ENCODE results near the gene TSHZ2. TPM values are rescaled to one million over a fixed set of nuclear protein-coding genes. Genes with fewer than 3 reads are reported as not detected.

Gene TSHZ2
- total and polyA plus RNA-seq, 2 donors (not counting 3 experiments of a cell fraction or from before 2014, with no cell fraction given), result not detected

GRCh38 chr20:53048387-53048786 lies 76.2 kb downstream of the TSHZ2 start:
- Histone ChIP-seq H3K4me1 (ENCODE audit: control insufficient read depth, extremely low read depth, insufficient read depth, low read length) (no peaks in the 10 kb centered on the region), H3K36me3 (ENCODE audit: control insufficient read depth in 2 of 2, extremely low read depth in 1 of 2, insufficient read depth in 2 of 2, low read length in 2 of 2) (no peaks in the 10 kb centered on the region), H3K4me3 (replicated peaks in 1 of 3; ENCODE audit: insufficient read depth in 1 of 3, low read depth in 1 of 3, low read length in 3 of 3) (no peak overlapping the region), H4K20me1 (replicated peaks; ENCODE audit: control insufficient read depth, extremely low read depth, insufficient read depth, low read length) (no peaks in the 10 kb centered on the region), H3K4me2 (ENCODE audit: insufficient read depth, low read length) (no peak overlapping the region), H2AFZ (ENCODE audit: low read depth, low read length) (no peak overlapping the region), H3K9ac (replicated peaks; ENCODE audit: extremely low read depth, insufficient read depth, low read length) (no peak overlapping the region), H3K9me1 (replicated peaks; ENCODE audit: control insufficient read depth, extremely low read depth, insufficient read depth, low read length) (no peaks in the 10 kb centered on the region), H3K27me3 (ENCODE audit: control insufficient read depth in 2 of 2, insufficient read depth in 2 of 2, low read length in 2 of 2) (no peaks in the 10 kb centered on the region), H3K27ac (ENCODE audit: insufficient read depth, low read depth, low read length) (no peak overlapping the region), H3K79me2 (ENCODE audit: control insufficient read depth, insufficient read depth, low read length) (no peaks in the 10 kb centered on the region), H3K9me3 (replicated peaks; ENCODE audit: control insufficient read depth, insufficient read depth, low read length) (no peaks in the 10 kb centered on the region)
- ChIA-PET POLR2A (no interaction called here), CTCF (no interaction called here)
- no peak for FAIRE-seq
- BruUV-seq (replicated peaks), result no TSS peak
- intact Hi-C loops (cut with micrococcal nuclease), result no loop called here
- DNase-seq (ENCODE audit: low read depth, low spot score), result no peak
- TF ChIP-seq GATA2 (IDR thresholded peaks at IDR 0.05; ENCODE audit: insufficient read depth, insufficient read length, low read depth, low read length), result no peak
- dilution Hi-C loops (cut with MboI; ENCODE audit: extremely low pct_ligation_motif_present, low sequenced_read_pairs), result no loop called here

- H2AFZ ChIP-seq (ENCODE audit: low read depth, low read length), result no peak overlapping the region
- H4K20me1 ChIP-seq (replicated peaks; ENCODE audit: control insufficient read depth, extremely low read depth, insufficient read depth, low read length), result no peaks in the 10 kb centered on the region
- H3K9ac ChIP-seq (replicated peaks; ENCODE audit: extremely low read depth, insufficient read depth, low read length), result no peak overlapping the region
- no TSS peak for BruUV-seq (replicated peaks)
- no peak for TF ChIP-seq GATA2 (IDR thresholded peaks at IDR 0.05; ENCODE audit: insufficient read depth, insufficient read length, low read depth, low read length)
- TF ChIP-seq CTCF (IDR thresholded peaks at IDR 0.05; ENCODE audit: extremely low read depth in 1 of 2, insufficient read depth in 1 of 2, low read depth in 1 of 2, low read length in 2 of 2), result no peak
- no peak for TF ChIP-seq POLR2A (IDR thresholded peaks at IDR 0.05; ENCODE audit: low read depth, low read length)
- H3K9me3 ChIP-seq (replicated peaks; ENCODE audit: control insufficient read depth, insufficient read depth, low read length), result no peaks in the 10 kb centered on the region
- H3K27me3 ChIP-seq (ENCODE audit: control insufficient read depth in 2 of 2, insufficient read depth in 2 of 2, low read length in 2 of 2), result no peaks in the 10 kb centered on the region
- DNase-seq (ENCODE audit: low read depth, low spot score) (no peak), FAIRE-seq (no peak)
- H3K4me1 ChIP-seq (ENCODE audit: control insufficient read depth, extremely low read depth, insufficient read depth, low read length), result no peaks in the 10 kb centered on the region
- H3K4me3 ChIP-seq (replicated peaks in 1 of 3; ENCODE audit: insufficient read depth in 1 of 3, low read depth in 1 of 3, low read length in 3 of 3), result no peak overlapping the region
- POLR2A ChIA-PET, result no interaction called here
- intact Hi-C loops (cut with micrococcal nuclease) (no loop called here), dilution Hi-C loops (cut with MboI; ENCODE audit: extremely low pct_ligation_motif_present, low sequenced_read_pairs) (no loop called here)
- CTCF ChIA-PET, result no interaction called here
- H3K4me2 ChIP-seq (ENCODE audit: insufficient read depth, low read length), result no peak overlapping the region
- no peaks in the 10 kb centered on the region for H3K36me3 ChIP-seq (ENCODE audit: control insufficient read depth in 2 of 2, extremely low read depth in 1 of 2, insufficient read depth in 2 of 2, low read length in 2 of 2)
- no peaks in the 10 kb centered on the region for H3K9me1 ChIP-seq (replicated peaks; ENCODE audit: control insufficient read depth, extremely low read depth, insufficient read depth, low read length)
- no peak overlapping the region for H3K27ac ChIP-seq (ENCODE audit: insufficient read depth, low read depth, low read length)
- no peaks in the 10 kb centered on the region for H3K79me2 ChIP-seq (ENCODE audit: control insufficient read depth, insufficient read depth, low read length)
Measured at GRCh38 chr20:53050338-53050737, 78.2 kb downstream of the TSHZ2 start.
